Stimulated activated CD8-positive, alpha-beta memory T cell treated with anti-CD3 and anti-CD28 coated beads, Interleukin-4, amount 100 ng/mL, for 4 hours (primary cell): Measurements from ENCODE around the gene TAF11L4.
"Not testable (repeated sequence)": the region's sequence is repeated elsewhere in the genome, so short reads cannot be mapped to it uniquely, and the experiment has no call there.

Experiments used
- DNase-seq, 2 donors: peaks; one replicate each; pipeline ENCODE4 v3.0.0-alpha.2; 2020; ENCODE audit warnings: low read depth in 2 of 2, low spot score in 1 of 2

The TAF11L4 gene

DNA sequence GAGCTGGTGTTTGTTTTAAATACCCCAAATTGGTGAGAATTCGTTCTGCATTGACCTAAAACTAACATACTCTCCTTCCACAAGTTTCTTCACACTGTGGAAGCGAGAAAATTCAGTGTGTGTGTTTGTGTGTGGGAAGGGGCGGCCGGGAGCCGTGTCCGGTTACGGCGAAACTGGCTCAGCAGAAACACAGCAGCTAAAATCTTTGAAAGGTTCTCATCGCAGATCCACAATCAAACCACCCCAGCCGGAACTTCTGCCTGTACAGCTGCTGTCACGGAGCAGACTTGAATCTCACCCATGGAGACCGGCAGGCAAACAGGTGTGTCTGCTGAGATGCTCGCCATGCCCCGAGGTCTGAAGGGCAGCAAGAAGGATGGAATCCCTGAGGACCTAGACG lies at the start of gene TAF11L4:
Gene TAF11L4, plus strand, starts transcription at position 301 of the 400 bp plus-strand sequence.
- DNase-seq, result not testable (repeated sequence)

DNA sequence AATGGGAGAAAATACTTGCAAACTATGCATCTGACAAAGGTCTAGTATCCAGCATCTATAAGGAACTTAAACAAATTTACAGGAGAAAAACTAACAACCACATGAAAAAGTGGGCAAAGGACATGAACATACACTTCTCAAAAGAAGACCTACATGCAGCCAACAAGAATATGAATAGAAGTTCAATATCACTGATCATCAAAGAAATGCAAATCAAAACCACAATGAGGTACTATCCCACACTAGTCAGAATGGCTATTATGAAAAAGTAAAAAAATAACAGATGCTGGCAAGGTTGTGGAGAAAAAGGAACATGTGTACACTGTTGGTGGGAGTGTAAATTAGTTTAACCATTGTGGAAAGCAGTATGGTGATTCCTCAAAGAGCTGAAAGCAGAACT lies 46.5 kb upstream of the TAF11L4 start:
- DNase-seq, result not testable (repeated sequence)

DNA sequence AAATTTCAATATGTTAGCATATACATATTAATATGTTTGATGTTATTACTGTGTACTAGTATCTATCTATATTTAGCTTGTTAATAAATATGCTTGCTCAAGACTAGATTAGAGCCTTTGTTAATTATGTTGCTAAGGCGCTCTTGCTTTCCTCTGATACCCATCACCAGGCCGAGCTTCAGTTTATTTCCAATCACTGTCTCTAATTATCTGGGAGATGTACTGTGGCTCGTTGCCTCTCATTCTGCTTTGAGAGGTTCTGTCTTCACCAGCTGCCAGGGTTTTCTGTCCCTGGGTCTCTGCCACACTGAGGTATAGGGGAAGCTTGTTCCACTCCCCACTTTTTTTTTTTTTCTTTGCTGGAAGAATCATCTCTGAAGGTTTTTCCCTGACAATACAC lies 44.6 kb upstream of the TAF11L4 start:
- no peak for DNase-seq

DNA sequence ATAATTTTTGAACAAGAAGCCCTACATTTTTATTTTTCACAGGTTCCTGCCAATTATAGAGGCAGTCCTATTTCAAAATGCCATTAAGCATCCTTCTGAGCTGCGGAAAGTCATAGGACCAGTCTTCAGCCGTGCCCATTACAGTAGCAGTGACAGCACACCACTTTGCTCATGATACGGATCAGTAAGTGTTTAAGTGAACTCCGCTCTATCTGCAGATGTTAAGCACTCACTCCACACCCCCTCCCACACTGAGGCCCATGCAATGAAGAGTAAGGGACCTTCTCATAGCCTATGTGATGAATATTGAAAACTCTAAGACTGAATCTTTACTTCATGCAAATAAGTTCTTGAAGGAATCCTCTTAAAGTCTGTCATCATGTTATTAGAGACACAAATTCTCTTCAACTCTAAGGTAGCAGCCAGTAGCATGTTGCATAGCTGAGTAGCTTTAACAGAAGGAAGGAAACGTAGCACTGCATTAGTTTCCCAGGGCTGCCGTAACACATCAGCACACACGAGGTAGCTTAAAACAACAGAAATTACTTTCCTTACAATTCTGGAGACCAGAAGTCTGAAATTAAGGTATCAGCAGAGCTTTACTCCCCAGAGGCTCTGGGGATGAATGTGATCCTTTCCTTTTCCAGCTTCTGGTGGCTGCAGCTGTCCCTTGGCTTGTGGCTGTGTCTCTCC lies 43.9 kb upstream of the TAF11L4 start:
- DNase-seq, result no peak

DNA sequence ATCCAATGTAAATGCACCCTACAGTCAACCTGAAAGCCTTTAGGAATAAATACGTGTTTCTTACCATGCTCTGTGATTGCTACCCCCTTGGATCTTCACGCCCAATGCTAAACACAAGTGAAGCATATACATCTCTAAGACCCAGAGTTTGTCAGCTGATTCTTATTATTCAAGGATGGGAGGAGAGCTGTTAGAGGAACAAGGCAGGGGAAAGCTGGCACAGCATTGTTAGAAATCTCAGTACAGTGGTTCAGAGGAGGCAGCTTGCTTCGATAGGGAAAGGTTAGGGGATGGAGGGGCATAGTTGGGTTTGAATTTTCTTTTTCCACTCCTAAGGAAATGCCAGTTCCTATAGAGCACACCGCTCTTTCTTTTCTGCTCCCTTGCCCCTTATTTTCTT lies 40.2 kb upstream of the TAF11L4 start:
- no peak for DNase-seq

DNA sequence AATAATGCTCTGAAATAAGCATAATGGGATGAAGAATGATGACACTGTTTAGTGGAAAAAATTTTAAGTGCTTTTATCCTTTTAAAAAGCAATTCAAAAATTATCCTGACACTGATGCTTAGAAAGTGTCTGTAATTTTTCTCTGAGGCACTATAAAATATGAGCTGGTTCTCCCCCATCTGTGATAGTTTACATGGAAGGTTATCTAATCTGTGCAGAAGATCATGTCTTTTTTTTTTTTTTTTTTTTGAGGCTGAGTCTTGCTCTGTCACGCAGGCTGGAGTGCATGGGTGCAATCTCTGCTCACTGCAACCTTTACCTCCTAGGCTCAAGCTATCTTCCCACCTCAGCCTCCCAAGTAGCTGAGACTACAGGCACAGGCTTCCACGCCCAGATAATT lies 38.8 kb upstream of the TAF11L4 start:
- DNase-seq, result no peak

DNA sequence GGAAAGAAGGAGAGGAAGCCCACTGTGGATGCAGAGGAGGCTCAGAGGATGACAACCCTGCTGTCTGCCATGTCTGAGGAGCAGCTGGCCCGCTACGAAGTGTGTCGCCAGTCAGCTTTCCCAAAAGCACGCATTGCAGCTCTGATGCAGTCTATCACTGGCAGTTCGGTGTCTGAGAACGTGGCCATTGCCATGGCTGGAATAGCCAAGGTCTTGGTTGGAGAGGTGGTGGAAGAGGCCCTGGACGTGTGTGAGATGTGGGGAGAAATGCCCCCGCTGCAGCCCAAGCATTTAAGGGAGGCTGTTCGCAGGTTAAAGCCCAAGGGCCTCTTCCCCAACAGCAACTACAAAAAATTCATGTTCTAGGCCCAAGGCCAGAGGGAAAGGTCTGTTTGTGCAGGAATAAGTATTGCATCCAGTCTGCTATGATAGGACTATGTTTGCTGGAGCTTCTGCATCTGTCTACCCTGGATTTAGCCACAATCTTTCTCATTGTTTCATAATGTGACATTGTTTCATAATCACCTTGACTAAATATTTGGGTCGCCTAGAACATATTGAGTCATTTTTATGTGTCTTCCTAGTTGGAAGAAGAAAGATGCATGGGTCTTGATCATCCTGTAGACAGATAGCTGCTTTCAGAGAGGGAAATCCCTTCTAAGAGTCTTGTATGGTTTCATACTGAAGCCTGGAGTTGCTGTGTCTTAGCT lies 35.0 kb upstream of the TAF11L4 start:
- not testable (repeated sequence) for DNase-seq

DNA sequence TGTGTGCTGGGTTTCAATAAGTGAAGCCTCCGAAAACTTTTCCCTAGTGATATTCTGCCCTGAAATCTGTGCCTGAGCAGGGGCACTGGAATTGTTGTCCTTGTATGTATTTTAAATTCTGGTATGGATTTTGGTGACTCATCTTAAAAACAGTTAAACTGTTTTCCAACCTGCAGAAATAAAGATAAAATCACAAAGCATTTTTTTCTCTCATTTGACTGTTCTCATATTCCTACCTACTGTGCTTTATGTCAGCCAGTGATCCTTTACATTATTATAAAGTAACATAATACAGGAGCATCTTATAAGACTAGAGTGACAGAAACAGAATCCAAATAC lies 34.5 kb upstream of the TAF11L4 start:
- DNase-seq, result no peak

DNA sequence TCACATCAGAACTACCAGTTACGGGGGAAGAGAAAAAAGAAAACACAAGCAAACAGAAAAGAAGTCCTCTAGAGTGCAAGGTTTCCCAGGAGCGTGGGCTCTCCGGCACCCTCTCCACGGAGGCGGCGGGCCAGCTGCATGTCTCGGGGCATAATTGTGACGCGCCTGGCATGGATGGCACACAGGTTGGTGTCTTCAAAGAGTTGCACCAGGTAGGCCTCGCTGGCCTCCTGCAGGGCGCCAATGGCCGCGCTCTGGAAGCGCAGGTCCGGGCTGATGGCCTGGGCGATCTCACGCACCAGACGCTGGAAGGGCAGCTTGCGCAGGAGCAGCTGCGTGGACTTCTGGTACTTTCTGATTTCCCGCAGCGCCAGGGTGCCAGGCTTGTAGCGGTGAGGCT lies 30.3 kb upstream of the TAF11L4 start:
- not testable (repeated sequence) for DNase-seq

DNA sequence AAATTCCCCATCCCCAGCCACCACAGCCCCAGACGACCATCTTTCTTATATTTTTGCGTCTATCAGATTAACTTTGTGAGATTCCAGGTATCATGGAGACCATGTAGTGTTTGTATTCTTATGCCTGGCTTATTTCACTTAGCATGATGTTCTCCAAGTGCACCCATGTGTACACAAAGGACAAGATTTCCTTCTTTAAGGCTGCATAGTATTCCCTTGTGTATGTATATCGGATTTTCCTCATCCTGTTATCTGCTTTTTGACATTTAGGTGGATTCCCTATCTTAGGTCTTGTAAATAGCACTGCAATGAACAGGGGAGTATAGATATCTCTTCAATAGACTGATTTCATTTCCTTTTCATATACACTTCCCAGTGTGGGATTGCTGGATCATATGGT lies 28.8 kb upstream of the TAF11L4 start:
- no peak for DNase-seq

DNA sequence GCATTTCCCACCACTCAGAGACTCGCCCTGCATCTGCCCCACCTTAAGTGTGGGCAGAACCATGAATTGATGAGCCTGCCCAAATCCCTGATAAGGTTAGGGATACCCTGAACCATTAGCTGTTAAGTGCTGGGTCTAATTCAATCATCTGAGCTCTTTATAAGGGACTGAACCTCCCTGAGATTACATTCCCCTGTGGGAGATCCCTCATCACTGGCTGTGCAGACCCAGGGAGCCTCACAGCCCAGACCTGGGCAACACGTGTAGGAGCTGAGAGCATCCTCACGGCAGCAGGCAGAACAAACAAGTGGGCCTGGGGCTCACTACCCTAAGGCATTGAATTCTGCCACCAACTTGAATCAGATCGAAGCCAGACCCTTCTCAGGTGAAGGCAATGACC lies 24.2 kb upstream of the TAF11L4 start:
- DNase-seq, result no peak

DNA sequence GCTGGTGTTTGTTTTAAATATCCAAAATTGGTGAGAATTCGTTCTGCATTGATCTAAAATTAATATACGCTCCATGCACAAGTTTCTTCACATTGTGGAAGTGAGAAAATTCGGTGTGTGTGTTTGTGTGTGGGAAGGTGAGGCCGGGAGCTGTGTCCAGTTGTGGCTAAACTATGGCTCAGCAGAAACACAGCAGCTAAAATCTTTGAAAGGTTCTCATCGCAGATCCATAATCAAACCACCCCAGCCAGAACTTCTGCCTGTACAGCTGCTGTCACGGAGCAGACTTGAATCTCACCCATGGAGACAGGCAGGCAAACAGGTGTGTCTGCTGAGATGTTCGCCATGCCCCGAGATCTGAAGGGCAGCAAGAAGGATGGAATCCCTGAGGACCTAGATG lies 23.7 kb upstream of the TAF11L4 start, which contains the start of gene TAF11L2:
Gene TAF11L2, plus strand, starts transcription at position 301 of the 400 bp plus-strand sequence.
- DNase-seq, result not testable (repeated sequence)

DNA sequence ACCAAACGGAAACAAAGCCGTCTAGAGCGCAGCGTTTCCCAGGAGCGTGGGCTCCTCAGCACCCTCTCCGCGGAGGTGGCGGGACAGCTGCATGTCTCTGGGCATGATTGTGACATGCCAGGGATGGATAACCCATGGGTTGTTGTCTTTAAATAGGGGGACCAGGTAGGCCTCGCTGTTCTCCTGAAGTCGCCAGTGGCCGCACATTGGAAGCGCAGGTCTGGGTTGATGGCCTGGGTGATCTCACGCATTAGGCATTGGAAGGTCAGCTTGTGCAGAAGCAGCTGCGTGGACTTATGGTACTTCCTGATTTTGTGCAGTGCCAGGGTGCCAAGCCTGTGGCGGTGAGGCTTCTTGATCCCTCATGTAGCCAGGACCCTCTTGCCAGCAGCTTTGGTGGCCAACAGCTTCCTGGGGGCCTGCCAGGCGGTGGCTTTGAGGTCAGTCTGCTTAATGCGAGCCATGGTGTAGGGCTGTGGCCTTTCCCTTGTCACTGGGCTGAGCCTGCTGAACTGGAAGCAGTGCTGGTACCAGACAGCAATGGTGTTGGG lies 9.8 kb upstream of the TAF11L4 start:
- no peak for DNase-seq

DNA sequence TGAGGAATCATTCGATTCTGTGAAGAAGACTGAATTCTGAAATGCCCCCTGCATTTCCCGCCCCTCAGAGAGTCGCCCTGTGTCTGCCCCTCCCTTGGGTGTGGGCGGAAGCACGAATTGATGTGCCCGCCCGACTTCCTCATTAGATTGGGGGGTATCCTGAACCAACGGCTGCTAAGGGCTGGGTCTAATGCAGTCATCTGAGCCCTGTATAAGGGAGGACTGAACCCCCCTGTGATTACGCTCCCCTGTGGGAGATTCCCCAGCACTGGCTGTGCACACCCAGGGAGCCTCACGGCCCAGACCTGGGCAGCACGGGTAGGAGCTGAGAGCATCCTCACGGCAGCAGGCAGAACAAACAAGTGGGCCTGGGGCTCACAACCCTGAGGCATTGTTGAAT lies 4.1 kb upstream of the TAF11L4 start:
- not testable (repeated sequence) for DNase-seq

DNA sequence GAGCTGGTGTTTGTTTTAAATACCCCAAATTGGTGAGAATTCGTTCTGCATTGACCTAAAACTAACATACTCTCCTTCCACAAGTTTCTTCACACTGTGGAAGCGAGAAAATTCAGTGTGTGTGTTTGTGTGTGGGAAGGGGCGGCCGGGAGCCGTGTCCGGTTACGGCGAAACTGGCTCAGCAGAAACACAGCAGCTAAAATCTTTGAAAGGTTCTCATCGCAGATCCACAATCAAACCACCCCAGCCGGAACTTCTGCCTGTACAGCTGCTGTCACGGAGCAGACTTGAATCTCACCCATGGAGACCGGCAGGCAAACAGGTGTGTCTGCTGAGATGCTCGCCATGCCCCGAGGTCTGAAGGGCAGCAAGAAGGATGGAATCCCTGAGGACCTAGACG lies 3.5 kb upstream of the TAF11L4 start, which contains the start of gene TAF11L3:
Gene TAF11L3, plus strand, starts transcription at position 301 of the 400 bp plus-strand sequence.
- not testable (repeated sequence) for DNase-seq

DNA sequence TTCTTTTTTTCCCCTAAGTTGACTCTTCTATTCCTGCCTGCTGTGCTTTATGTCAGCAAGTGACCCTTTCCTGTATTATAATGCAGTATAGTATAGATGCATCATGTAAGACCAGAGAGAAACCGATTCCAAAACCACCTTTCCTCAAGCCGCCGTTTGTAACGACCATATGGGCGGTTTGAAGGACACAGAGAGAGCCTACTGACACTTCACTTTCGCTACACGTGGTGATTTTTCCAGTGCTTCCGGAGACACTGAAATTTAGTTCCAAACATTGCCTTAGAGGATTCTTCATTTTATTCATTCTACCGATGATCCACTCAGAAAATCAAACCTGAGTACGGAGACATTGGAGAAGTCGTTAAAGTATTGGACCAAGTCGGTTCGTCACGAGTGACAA lies 2.1 kb upstream of the TAF11L4 start:
- not testable (repeated sequence) for DNase-seq

DNA sequence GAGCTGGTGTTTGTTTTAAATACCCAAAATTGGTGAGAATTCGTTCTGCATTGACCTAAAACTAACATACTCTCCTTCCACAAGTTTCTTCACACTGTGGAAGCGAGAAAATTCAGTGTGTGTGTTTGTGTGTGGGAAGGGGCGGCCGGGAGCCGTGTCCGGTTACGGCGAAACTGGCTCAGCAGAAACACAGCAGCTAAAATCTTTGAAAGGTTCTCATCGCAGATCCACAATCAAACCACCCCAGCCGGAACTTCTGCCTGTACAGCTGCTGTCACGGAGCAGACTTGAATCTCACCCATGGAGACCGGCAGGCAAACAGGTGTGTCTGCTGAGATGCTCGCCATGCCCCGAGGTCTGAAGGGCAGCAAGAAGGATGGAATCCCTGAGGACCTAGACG lies 3.3 kb downstream of the TAF11L4 start, which contains the start of gene TAF11L5:
Gene TAF11L5, plus strand, starts transcription at position 301 of the 400 bp plus-strand sequence.
- DNase-seq, result not testable (repeated sequence)

DNA sequence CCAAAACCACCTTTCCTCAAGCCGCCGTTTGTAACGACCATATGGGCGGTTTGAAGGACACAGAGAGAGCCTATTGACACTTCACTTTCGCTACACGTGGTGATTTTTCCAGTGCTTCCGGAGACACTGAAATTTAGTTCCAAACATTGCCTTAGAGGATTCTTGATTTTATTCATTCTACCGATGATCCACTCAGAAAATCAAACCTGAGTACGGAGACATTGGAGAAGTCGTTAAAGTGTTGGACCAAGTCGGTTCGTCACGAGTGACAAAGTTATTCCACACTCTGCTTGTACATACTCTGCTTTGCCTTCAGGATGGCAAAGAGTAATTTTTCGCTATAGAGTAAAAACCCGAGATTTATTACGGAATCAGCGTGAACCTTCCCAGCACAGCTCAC lies 4.9 kb downstream of the TAF11L4 start:
- DNase-seq, result not testable (repeated sequence)

DNA sequence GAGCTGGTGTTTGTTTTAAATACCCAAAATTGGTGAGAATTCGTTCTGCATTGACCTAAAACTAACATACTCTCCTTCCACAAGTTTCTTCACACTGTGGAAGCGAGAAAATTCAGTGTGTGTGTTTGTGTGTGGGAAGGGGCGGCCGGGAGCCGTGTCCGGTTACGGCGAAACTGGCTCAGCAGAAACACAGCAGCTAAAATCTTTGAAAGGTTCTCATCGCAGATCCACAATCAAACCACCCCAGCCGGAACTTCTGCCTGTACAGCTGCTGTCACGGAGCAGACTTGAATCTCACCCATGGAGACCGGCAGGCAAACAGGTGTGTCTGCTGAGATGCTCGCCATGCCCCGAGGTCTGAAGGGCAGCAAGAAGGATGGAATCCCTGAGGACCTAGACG lies 6.8 kb downstream of the TAF11L4 start, which contains the start of gene TAF11L6:
Gene TAF11L6, plus strand, starts transcription at position 301 of the 400 bp plus-strand sequence.
- not testable (repeated sequence) for DNase-seq
